HG03571 (cell line): ENCODE results near the gene NPW.

Experiments
- ATAC-seq: cut with Tn5 transposase; IDR thresholded peaks from one replicate; pipeline ENCODE4 v1.9.1; 2021; ENCODE audit not compliant: unreplicated experiment

Gene NPW

DNA sequence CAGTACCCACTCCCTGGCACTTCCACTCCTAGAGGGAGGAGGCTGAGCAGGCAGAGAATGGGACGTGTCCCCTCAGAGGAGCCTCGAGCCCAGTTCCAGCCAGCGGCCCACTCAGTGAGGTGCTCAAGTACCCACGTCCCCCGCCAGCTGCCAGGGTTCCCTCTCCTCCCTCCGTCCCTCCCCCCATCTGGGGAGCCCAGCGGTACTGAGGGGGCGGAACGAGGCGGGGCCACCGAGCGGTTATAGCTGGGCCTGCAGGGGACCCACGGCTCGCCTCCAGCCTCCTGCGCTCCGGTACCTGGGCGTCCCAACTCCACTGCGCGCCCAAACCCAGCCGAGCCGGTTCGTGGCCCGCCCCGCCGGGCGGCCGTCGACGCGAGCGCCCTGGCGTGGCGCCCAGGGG is at the start of gene NPW:
Gene NPW, plus strand, starts transcription at position 268 of the 403 bp plus-strand sequence.
- no peak for ATAC-seq

- ATAC-seq: peak; percentile 58
Measured at GRCh38 chr16:1971796-1972489, 47.6 kb upstream of the NPW start, which contains the start of gene TBL3. Gene TBL3 (plus strand): TSS chr16:1972053. CDS start chr16:1972165, 112 bp downstream.

- no peak for ATAC-seq
Measured at GRCh38 chr16:1972490-1972877, 47.1 kb upstream of the NPW start.

DNA sequence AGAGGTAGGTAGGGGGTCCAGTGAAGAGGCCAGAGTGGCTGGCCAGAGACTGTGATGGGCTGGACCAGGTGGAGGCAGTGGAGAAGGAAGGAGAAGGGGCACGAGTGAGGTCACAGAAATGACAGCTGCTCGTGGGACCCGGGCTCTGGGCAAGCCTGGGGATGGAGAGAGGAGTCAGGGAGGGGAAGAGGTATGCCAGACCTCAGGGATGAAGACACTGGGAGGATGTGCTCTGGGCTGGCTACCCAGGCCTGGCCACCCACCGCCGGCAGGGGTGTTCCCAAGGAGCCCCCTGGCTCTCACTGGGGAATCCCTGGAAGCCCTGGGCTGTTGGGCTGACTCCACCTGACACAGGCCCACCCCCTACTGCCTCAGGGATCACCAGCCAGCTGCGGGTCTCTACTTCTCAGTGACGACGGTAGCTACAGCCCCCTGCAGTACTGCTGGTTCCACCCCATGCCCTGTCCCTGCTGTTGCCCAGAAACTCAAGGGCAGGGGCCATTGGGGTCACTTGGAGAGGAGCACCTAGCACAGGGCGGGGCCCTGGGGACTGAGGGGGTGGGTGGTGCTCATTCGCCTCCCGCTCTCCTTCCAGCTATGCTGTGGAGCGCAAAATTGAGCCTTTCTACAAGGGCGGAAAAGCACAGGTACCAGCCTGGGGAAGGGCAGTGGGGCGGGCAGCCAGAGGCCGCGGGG is 46.0 kb upstream of the NPW start:
- ATAC-seq: no peak

GRCh38 chr16:1974157-1975070 is 45.2 kb upstream of the NPW start:
- no peak for ATAC-seq

DNA sequence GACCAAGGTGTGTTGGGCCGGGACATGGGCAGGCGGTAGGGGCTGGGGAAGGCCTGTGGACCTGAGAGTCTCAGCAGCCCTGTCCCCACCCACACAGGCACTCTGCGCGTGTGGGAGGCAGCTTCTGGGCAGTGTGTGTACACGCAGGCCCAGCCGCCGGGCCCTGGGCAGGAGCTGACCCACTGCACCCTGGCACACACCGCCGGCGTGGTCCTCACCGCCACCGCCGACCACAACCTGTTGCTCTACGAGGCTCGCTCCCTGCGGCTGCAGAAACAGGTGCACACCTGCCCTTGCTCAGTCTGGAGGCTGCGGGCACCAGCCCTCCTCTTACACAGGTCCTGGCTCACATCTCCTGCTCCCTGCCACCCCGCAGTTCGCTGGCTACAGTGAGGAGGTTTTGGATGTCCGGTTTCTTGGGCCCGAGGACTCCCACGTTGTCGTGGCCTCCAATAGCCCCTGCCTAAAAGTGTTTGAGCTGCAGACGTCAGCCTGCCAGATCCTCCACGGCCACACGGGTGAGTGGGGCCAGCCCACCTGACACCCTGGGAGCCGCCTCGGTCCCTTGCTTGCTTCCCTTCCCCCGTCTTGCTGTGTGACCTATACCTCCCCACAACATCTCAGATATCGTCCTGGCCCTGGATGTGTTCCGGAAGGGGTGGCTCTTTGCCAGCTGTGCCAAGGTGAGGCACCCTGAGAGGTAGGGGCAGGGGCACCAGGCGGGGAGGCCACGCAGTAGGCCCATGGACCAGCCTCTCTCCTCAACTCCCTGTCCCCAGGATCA is 44.0 kb upstream of the NPW start:
- ATAC-seq: no peak

DNA sequence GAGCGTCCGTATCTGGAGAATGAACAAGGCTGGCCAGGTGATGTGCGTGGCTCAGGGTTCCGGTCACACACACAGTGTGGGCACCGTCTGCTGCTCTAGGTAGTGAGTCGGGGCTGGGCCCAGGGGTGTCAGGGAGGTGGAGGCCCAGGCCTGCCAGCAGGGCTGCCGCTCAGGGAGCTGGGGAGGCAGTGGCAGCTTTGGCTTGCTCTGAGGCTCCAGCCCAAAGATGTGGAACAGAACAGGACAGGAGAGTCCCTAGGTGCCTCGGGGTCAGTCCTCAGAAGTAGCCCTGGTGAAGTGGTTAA is 43.4 kb upstream of the NPW start:
- no peak for ATAC-seq

GRCh38 chr16:1976951-1977874 is 42.4 kb upstream of the NPW start:
- no peak for ATAC-seq

DNA sequence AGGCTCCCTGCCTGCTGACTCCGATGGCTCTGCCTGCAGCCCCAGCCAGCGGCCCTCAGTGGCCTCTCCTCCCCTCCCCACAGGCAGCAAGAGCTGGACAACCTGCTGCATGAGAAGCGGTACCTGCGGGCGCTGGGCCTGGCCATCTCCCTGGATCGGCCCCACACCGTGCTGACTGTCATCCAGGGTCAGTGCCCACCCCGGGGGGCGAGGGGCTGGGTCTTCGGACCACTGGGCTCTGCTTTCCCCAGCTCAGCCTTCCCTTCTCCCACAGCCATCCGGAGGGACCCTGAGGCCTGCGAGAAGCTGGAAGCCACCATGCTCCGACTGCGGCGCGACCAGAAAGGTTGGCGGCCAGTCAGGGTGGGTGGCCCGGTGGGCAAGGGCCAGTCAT is 41.7 kb upstream of the NPW start:
- no peak for ATAC-seq

- ATAC-seq: no peak
Measured at GRCh38 chr16:1978476-1979120, 41.0 kb upstream of the NPW start.

DNA sequence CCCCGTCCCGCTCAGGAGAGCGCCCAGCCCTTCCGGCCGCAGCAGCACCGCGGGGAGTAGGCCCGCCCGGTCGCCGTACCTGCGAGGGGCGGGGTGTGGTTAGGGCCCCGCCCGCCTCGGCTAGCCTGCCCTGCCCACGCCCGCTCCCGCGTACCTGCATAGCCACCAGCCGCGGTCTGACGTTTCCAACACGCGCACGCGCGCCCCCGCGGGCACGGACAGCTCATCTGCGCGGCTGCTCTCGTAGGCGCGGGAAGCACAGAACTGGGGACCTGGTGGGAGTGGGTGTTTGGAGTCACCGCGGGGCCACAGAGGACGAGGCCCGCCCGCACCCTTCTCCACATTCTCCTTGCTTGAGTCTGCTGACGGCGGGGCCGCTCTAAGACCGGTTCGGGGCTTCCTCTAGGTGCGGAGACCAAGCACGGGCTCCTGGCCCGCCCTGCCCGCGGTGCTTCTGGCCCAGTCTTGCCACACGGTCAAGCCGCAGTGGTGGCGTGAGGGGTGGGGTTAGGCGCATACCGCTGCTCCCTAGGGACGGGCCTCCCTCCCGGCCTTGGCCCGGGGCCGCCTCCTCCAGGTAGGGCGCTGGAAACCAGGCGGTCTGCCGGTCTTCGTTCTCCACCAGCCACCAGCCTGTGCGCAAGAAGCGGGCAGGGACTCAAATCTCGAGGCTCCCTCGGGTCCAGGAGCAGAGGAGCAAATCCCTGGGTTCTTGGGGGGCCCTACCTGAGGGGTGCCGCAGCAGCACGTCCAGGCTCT is 40.1 kb upstream of the NPW start:
- ATAC-seq: no peak

- no peak for ATAC-seq
Measured at GRCh38 chr16:1980030-1980769, 39.4 kb upstream of the NPW start.

DNA sequence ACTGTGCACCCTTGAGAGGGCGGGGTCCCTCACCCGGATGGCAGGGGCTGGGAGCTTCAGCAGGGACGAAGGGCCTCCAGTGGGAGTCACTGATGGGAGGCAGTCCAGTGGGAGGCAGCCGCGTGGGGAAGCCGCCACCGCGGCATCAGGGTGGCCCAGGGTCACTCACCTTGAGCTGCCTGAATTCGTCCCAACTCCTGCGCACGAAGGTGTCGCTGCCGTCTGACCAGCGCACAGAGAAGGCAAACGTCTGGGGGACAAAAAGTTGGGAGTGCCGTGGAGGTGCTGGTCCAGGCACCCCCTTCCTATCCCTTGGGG is 38.9 kb upstream of the NPW start:
- ATAC-seq: no peak

GRCh38 chr16:1981398-1981836 is 38.2 kb upstream of the NPW start, which contains the start of gene NOXO1:
Gene NOXO1 (minus strand): TSS chr16:1981469. CDS start chr16:1981179, 290 bp downstream.
- ATAC-seq: no peak

- ATAC-seq: no peak
Measured at GRCh38 chr16:1982013-1982433, 37.6 kb upstream of the NPW start.

GRCh38 chr16:1982991-1983543 is 36.5 kb upstream of the NPW start:
- no peak for ATAC-seq

DNA sequence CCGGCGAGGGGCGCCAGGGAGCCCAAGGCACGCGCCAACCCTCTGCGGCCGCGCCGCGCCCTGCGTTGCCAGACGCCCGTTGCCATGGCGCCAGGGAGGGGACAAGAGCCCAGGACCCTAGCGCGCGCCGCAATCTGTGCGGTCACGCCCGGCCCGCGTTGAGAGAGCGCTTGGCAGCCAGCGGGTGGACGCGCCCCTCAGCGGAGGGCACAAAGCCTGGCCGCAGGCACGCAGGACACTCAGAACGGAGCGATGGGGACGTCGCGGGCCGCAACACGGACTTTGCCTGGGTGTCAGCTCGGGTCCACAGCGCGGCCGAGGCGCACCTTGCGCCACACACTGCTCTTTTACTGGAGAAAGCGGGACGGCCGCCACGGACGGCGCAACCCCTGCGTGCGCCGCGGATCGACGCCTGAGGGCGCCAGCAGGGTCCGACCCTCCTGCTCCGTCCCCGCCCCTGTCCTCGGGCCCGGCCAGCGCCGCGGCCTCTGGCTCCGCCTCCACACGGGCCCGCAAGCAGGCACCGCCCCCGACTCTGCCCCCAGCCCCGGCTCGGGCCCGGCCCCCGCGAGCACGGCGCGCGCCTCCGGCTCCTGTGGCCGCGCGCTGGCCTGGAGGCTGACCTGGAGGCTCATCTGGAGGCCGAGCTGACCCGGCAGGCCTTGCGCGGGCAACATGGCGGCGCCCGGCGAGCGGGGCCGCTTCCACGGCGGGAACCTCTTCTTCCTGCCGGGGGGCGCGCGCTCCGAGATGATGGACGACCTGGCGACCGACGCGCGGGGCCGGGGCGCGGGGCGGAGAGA is 35.8 kb upstream of the NPW start, which contains the start of gene GFER:
Gene GFER, plus strand, starts transcription at position 650 of the 803 bp plus-strand sequence. Its CDS starts 26 bp downstream, at position 676.
- ATAC-seq: peak; percentile 70
